ENCODE data around the gene THAP7.

Gene THAP7

DNA sequence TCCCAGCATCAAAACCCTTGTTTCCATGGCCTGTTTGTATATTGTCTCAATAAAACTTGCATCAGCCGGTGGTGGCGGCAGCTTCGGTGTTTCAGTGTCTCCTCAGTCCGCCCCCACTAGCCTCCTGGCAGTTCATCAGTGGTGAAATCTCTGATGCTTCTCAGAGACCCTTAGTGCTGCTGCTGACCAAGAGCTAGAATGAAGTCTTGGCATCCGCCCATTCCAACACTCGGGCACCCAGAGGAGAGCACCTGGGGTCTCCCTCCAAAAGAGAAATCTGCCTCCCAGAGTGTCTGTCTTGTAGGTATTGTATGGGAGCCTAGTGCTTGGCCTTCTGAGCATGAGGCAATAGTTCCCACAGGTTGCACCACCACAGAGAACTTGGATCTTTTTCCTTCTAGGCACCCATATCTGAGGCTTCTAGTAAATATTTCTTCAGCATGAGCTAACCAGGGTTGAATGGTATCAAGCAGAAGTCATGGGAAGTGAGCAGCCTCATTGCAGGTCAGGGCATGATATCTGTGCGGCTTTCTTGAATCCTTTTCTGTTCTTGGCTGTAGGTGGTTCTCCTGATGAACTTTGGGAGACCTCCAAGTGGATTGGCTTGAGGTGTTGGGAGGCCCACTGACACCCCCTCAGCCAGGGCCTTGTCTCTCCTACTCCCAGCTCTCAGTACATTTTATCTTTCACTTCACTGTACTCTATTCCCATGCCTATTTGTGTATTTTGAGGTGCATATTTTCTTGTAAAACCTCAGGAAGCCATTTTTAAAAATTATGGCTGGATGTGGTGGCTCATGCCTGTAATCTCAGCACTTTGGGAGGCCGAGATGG, 48.0 kb downstream of the THAP7 start:
- no peaks in the 10 kb centered on the region for H3K9me3 ChIP-seq (ENCODE audit: control insufficient read depth, insufficient read depth, low read depth, low read length)
- H3K27me3 ChIP-seq (ENCODE audit: control insufficient read depth, insufficient read depth, low read length), result peaks cover 20% of the 10 kb centered on the region
- H3K9ac ChIP-seq (ENCODE audit: low read length), result no peak overlapping the region
- H3K36me3 ChIP-seq (ENCODE audit: control insufficient read depth, insufficient read depth, low read length), result peaks cover 52% of the 10 kb centered on the region
- no peak overlapping the region for H3K4me3 ChIP-seq (ENCODE audit: low read depth, low read length)
- H3K27ac ChIP-seq (ENCODE audit: low read depth, low read length), result no peak overlapping the region
- peaks cover 10% of the 10 kb centered on the region for H3K4me1 ChIP-seq (ENCODE audit: control insufficient read depth, insufficient read depth, low read length)

DNA sequence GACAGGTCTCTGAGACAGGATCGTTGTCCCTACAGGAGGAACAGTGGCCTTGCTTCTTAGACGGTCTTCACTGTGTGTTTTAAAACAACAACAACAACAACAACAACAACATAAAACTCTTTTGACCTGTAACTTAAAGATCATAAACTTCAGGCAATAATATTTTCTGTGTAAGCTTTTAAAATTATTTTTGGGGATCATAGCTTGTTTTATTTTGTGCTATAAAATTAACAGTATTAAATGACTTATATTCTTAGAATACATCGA, 48.6 kb downstream of the THAP7 start:
- Histone ChIP-seq H3K4me3 (ENCODE audit: low read depth, low read length) (no peak overlapping the region), H3K9me3 (ENCODE audit: control insufficient read depth, insufficient read depth, low read depth, low read length) (no peaks in the 10 kb centered on the region), H3K36me3 (ENCODE audit: control insufficient read depth, insufficient read depth, low read length) (peaks cover 53% of the 10 kb centered on the region), H3K9ac (ENCODE audit: low read length) (no peak overlapping the region), H3K27me3 (ENCODE audit: control insufficient read depth, insufficient read depth, low read length) (peaks cover 16% of the 10 kb centered on the region), H3K27ac (ENCODE audit: low read depth, low read length) (no peak overlapping the region), H3K4me1 (ENCODE audit: control insufficient read depth, insufficient read depth, low read length) (peaks cover 10% of the 10 kb centered on the region)

GRCh38 chr22:20952544-20953341, 49.2 kb downstream of the THAP7 start:
- Histone ChIP-seq H3K4me3 (ENCODE audit: low read depth, low read length) (no peak overlapping the region), H3K9ac (ENCODE audit: low read length) (no peak overlapping the region), H3K27me3 (ENCODE audit: control insufficient read depth, insufficient read depth, low read length) (peaks cover 11% of the 10 kb centered on the region), H3K36me3 (ENCODE audit: control insufficient read depth, insufficient read depth, low read length) (peaks cover 56% of the 10 kb centered on the region), H3K27ac (ENCODE audit: low read depth, low read length) (no peak overlapping the region), H3K9me3 (ENCODE audit: control insufficient read depth, insufficient read depth, low read depth, low read length) (no peaks in the 10 kb centered on the region), H3K4me1 (ENCODE audit: control insufficient read depth, insufficient read depth, low read length) (peaks cover 10% of the 10 kb centered on the region)

GRCh38 chr22:20951932-20952380, 50.0 kb downstream of the THAP7 start:
- H3K27me3 ChIP-seq (ENCODE audit: control insufficient read depth, insufficient read depth, low read length), result peaks cover 5% of the 10 kb centered on the region
- no peak overlapping the region for H3K4me3 ChIP-seq (ENCODE audit: low read depth, low read length)
- no peaks in the 10 kb centered on the region for H3K9me3 ChIP-seq (ENCODE audit: control insufficient read depth, insufficient read depth, low read depth, low read length)
- no peak overlapping the region for H3K27ac ChIP-seq (ENCODE audit: low read depth, low read length)
- peaks cover 10% of the 10 kb centered on the region for H3K4me1 ChIP-seq (ENCODE audit: control insufficient read depth, insufficient read depth, low read length)
- no peak overlapping the region for H3K9ac ChIP-seq (ENCODE audit: low read length)
- H3K36me3 ChIP-seq (ENCODE audit: control insufficient read depth, insufficient read depth, low read length), result peaks cover 57% of the 10 kb centered on the region

- no peak overlapping the region for H3K4me3 ChIP-seq (ENCODE audit: low read depth, low read length)
- H3K9ac ChIP-seq (ENCODE audit: low read length), result no peak overlapping the region
- peaks cover 6% of the 10 kb centered on the region for H3K4me1 ChIP-seq (ENCODE audit: control insufficient read depth, insufficient read depth, low read length)
- peaks cover 62% of the 10 kb centered on the region for H3K36me3 ChIP-seq (ENCODE audit: control insufficient read depth, insufficient read depth, low read length)
- no peaks in the 10 kb centered on the region for H3K27me3 ChIP-seq (ENCODE audit: control insufficient read depth, insufficient read depth, low read length)
- H3K27ac ChIP-seq (ENCODE audit: low read depth, low read length), result no peak overlapping the region
- no peaks in the 10 kb centered on the region for H3K9me3 ChIP-seq (ENCODE audit: control insufficient read depth, insufficient read depth, low read depth, low read length)
Measured at GRCh38 chr22:20951151-20951931, 50.6 kb downstream of the THAP7 start.

GRCh38 chr22:20949698-20950183, 52.2 kb downstream of the THAP7 start:
- H3K9me3 ChIP-seq (ENCODE audit: control insufficient read depth, insufficient read depth, low read depth, low read length), result no peaks in the 10 kb centered on the region
- no peak overlapping the region for H3K4me3 ChIP-seq (ENCODE audit: low read depth, low read length)
- H3K4me1 ChIP-seq (ENCODE audit: control insufficient read depth, insufficient read depth, low read length), result peaks cover 4% of the 10 kb centered on the region; the same call in 1 of the 2 replicates
- no peak overlapping the region for H3K27ac ChIP-seq (ENCODE audit: low read depth, low read length)
- no peak overlapping the region for H3K9ac ChIP-seq (ENCODE audit: low read length)
- peaks cover 68% of the 10 kb centered on the region for H3K36me3 ChIP-seq (ENCODE audit: control insufficient read depth, insufficient read depth, low read length)
- no peaks in the 10 kb centered on the region for H3K27me3 ChIP-seq (ENCODE audit: control insufficient read depth, insufficient read depth, low read length)

Data from HUES6 (cell line).